HEK293 (cell line): ENCODE measurements around the gene TPD52L1.
A peak's percentile ranks its signal among the peaks of the same experiment; 100 is the strongest.

Experiments used
- CTCF ChIA-PET: fragments of 350-600 bp; formaldehyde crosslinking; extraction: SDS; loops from one replicate; lab custom pipeline; 2021; ENCODE audit warnings: antibody characterized with exemption; lab: Yijun Ruan, JAX
- POLR2A ChIA-PET: fragments of 300-600 bp; formaldehyde crosslinking; extraction: SDS; loops from one replicate; lab custom pipeline; 2020; ENCODE audit warnings: antibody characterized with exemption, inconsistent platforms; lab: Yijun Ruan, JAX
- H3K27ac ChIP-seq: fragments of 200-500 bp; sonication (Bioruptor generic); 2 replicates; pipeline ENCODE4 v1.5.1; 2014; ENCODE audit warnings: low read depth, low read length, control low read depth, inconsistent platforms; ENCODE audit errors: extremely low read depth
- H3K36me3 ChIP-seq, 2 experiments: fragments of 200-500 bp in 1 of 2; sonication (Bioruptor generic) in 1 of 2; 1 replicate in 1 of 2; 2 replicates in 1 of 2; pipeline ENCODE4 v1.5.1; 2014 to 2017; ENCODE audit warnings: inconsistent platforms in 2 of 2, low read length in 2 of 2; ENCODE audit not compliant: control insufficient read depth in 2 of 2, insufficient read depth in 1 of 2
- H3K4me1 ChIP-seq: fragments of 200-500 bp; sonication (Bioruptor generic); 2 replicates; pipeline ENCODE4 v1.5.1; 2014; ENCODE audit warnings: mild to moderate bottlenecking, low read length, inconsistent platforms; ENCODE audit not compliant: control insufficient read depth, insufficient read depth
- H3K4me3 ChIP-seq: 2 replicates; pipeline ENCODE4 v1.5.1; 2011; ENCODE audit warnings: low read depth, mild to moderate bottlenecking, control low read depth, low read length, moderate library complexity
- H3K9me3 ChIP-seq: fragments of 200-500 bp; sonication (Bioruptor generic); 2 replicates; pipeline ENCODE4 v1.5.1; 2014; ENCODE audit warnings: low read depth, low read length, inconsistent platforms; ENCODE audit not compliant: control insufficient read depth, insufficient read depth
- ATF2 ChIP-seq: fragments of 450-650 bp; formaldehyde crosslinking; IDR thresholded peaks from 2 replicates; pipeline ENCODE4 v1.5.1; 2016; ENCODE audit warnings: missing biosample characterization, missing genetic modification characterization, low read depth
- EGR2 ChIP-seq: fragments of 450-650 bp; formaldehyde crosslinking; IDR thresholded peaks from 2 replicates; pipeline ENCODE4 v1.5.1; 2016; ENCODE audit warnings: low read depth, missing biosample characterization, missing genetic modification characterization
- KLF17 ChIP-seq: fragments of 450-650 bp; formaldehyde crosslinking; IDR thresholded peaks from 2 replicates; pipeline ENCODE4 v1.5.1; 2016; ENCODE audit warnings: missing biosample characterization, missing genetic modification characterization
- KLF8 ChIP-seq: fragments of 450-650 bp; formaldehyde crosslinking; IDR thresholded peaks from 2 replicates; pipeline ENCODE4 v1.5.1; 2016; ENCODE audit warnings: missing biosample characterization, missing genetic modification characterization
- MYNN ChIP-seq: fragments of 450-650 bp; formaldehyde crosslinking; IDR thresholded peaks from 2 replicates; pipeline ENCODE4 v1.5.1; 2016; ENCODE audit warnings: missing biosample characterization, missing genetic modification characterization, borderline replicate concordance
- OSR2 ChIP-seq: fragments of 450-650 bp; formaldehyde crosslinking; IDR thresholded peaks from 2 replicates; pipeline ENCODE4 v1.5.1; 2016; ENCODE audit warnings: missing biosample characterization, missing genetic modification characterization
- PRDM6 ChIP-seq: fragments of 450-650 bp; formaldehyde crosslinking; IDR thresholded peaks from 2 replicates; pipeline ENCODE4 v1.5.1; 2017; ENCODE audit warnings: missing biosample characterization, missing genetic modification characterization
- TRIM28 ChIP-seq: IDR thresholded peaks from 2 replicates; pipeline ENCODE4 v1.6.1; 2011; ENCODE audit warnings: low read length, control low read depth, borderline replicate concordance
- ZBTB10 ChIP-seq: fragments of 450-650 bp; formaldehyde crosslinking; IDR thresholded peaks from 2 replicates; pipeline ENCODE4 v1.5.1; 2016; ENCODE audit warnings: missing biosample characterization, missing genetic modification characterization
- ZBTB7A ChIP-seq: fragments of 450-650 bp; formaldehyde crosslinking; IDR thresholded peaks from 2 replicates; pipeline ENCODE4 v1.5.1; 2016; ENCODE audit warnings: low read depth, missing biosample characterization, missing genetic modification characterization
- ZFP37 ChIP-seq: fragments of 450-650 bp; formaldehyde crosslinking; IDR thresholded peaks from 2 replicates; pipeline ENCODE4 v1.5.1; 2016; ENCODE audit warnings: missing biosample characterization, missing genetic modification characterization
- ZNF140 ChIP-seq: fragments of 450-650 bp; formaldehyde crosslinking; IDR thresholded peaks from 2 replicates; pipeline ENCODE4 v1.5.1; 2016; ENCODE audit warnings: missing biosample characterization, missing genetic modification characterization
- ZNF157 ChIP-seq: fragments of 450-650 bp; formaldehyde crosslinking; IDR thresholded peaks from 2 replicates; pipeline ENCODE4 v1.5.1; 2016; ENCODE audit warnings: missing biosample characterization, missing genetic modification characterization
- ZNF202 ChIP-seq: fragments of 450-650 bp; formaldehyde crosslinking; IDR thresholded peaks from 2 replicates; pipeline ENCODE4 v1.5.1; 2016; ENCODE audit warnings: missing biosample characterization, missing genetic modification characterization, borderline replicate concordance
- ZNF335 ChIP-seq: fragments of 450-650 bp; formaldehyde crosslinking; conservative IDR thresholded peaks from 2 replicates; pipeline ENCODE4 v1.5.1; 2016; ENCODE audit warnings: missing biosample characterization, missing genetic modification characterization
- ZNF354C ChIP-seq: fragments of 450-650 bp; formaldehyde crosslinking; IDR thresholded peaks from 2 replicates; pipeline ENCODE4 v1.5.1; 2016; ENCODE audit warnings: missing biosample characterization, missing genetic modification characterization, low read depth, borderline replicate concordance
- ZNF473 ChIP-seq: fragments of 450-650 bp; formaldehyde crosslinking; IDR thresholded peaks from 2 replicates; pipeline ENCODE4 v1.5.1; 2017; ENCODE audit warnings: missing biosample characterization, missing genetic modification characterization
- ZNF610 ChIP-seq: fragments of 450-650 bp; formaldehyde crosslinking; IDR thresholded peaks from 2 replicates; pipeline ENCODE4 v1.5.1; 2016; ENCODE audit warnings: missing biosample characterization, missing genetic modification characterization, borderline replicate concordance
- ZNF660 ChIP-seq: fragments of 450-650 bp; IDR thresholded peaks from 2 replicates; pipeline ENCODE4 v1.5.1; 2018; ENCODE audit warnings: missing biosample characterization, mild to moderate bottlenecking, missing genetic modification characterization
- ZNF777 ChIP-seq: fragments of 450-650 bp; formaldehyde crosslinking; IDR thresholded peaks from 2 replicates; pipeline ENCODE4 v1.5.1; 2017; ENCODE audit warnings: missing biosample characterization, missing genetic modification characterization, borderline replicate concordance
- ZSCAN30 ChIP-seq: fragments of 450-650 bp; IDR thresholded peaks from 2 replicates; pipeline ENCODE4 v1.5.1; 2018; ENCODE audit warnings: missing biosample characterization, mild to moderate bottlenecking, missing genetic modification characterization, moderate library complexity
- ZSCAN4 ChIP-seq: fragments of 450-650 bp; formaldehyde crosslinking; IDR thresholded peaks from 2 replicates; pipeline ENCODE4 v1.5.1; 2017; ENCODE audit warnings: missing biosample characterization, missing genetic modification characterization

The TPD52L1 gene

GRCh38 chr6:125250511-125250910 lies 96.9 kb downstream of the TPD52L1 start (continued):
- no peak for TF ChIP-seq ZNF140 (tag by site-specific recombination)
- TF ChIP-seq, all 188 proteins: peak for 0

- TF ChIP-seq TRIM28 = peak; percentile 36; the same call in 1 of the 2 replicates
- TF ChIP-seq ZNF473 (tag by site-specific recombination) = no peak
- 0 out of 2 replicates have a peak, but pooled peaks have one; percentile 9 for TF ChIP-seq ATF2
- TF ChIP-seq ZNF610 (tag by site-specific recombination) = no peak
- TF ChIP-seq ZBTB10 = no peak
- no peak for TF ChIP-seq ZFP37 (tag by site-specific recombination)
- TF ChIP-seq ZNF354C = no peak
- no peak for TF ChIP-seq KLF8 (tag by site-specific recombination)
- no peak for TF ChIP-seq ZSCAN30
- no peak for TF ChIP-seq ZSCAN4 (tag by site-specific recombination)
- TF ChIP-seq MYNN (tag by site-specific recombination) = no peak
- TF ChIP-seq ZNF202 = no peak
- TF ChIP-seq ZNF660 (tag by site-specific recombination) = 0 out of 2 replicates have a peak, but pooled peaks have one; percentile 25
- no peak for TF ChIP-seq KLF17 (tag by site-specific recombination)
- no peak for TF ChIP-seq ZBTB7A (tag by site-specific recombination)
- TF ChIP-seq PRDM6 (tag by site-specific recombination) = peak; percentile 54; the same call in 1 of the 2 replicates
- no peak for TF ChIP-seq ZNF157 (tag by site-specific recombination)
- TF ChIP-seq EGR2 (tag by site-specific recombination) = no peak
- no peak for TF ChIP-seq ZNF777 (tag by site-specific recombination)
- TF ChIP-seq OSR2 = no peak
- 0 out of 2 replicates have a peak, but pooled peaks have one; percentile 27 for TF ChIP-seq ZNF335 (tag by site-specific recombination)
- ChIA-PET POLR2A (no interaction called here), CTCF (interaction anchor here (0.7 to 1.8 kb wide), 3 partner anchors 35 to 241 kb away, joined by 3 to 7 read pairs (median 3); no protein-coding TSS in a partner anchor)
- H3K27ac ChIP-seq = no peak overlapping the region
- no peak overlapping the region for H3K4me3 ChIP-seq
- H3K4me1 ChIP-seq = 0 out of 2 replicates have a peak, but pooled peaks cover 2% of the 10 kb centered on the region
- H3K36me3 ChIP-seq = no peaks in the 10 kb centered on the region
- no peaks in the 10 kb centered on the region for H3K9me3 ChIP-seq
These were observed 98.1 kb downstream of the TPD52L1 start for GRCh38 chr6:125251516-125252220.
